GM19351 (cell line): ENCODE results near the gene RBM4B.
A peak's percentile ranks its signal among the peaks of the same experiment; 100 is the strongest.
"Not testable (repeated sequence)": the region's sequence is repeated elsewhere in the genome, so short reads cannot be mapped to it uniquely, and the experiment has no call there.

Source experiments
- ATAC-seq: cut with Tn5 transposase; IDR thresholded peaks from one replicate; pipeline ENCODE4 v1.9.1; 2021; ENCODE audit warnings: mild to moderate bottlenecking, moderate library complexity; ENCODE audit not compliant: unreplicated experiment

RBM4B gene

GRCh38 chr11:66677599-66678375 lies at the start of gene RBM4B:
Gene RBM4B (minus strand): TSS chr11:66677887. CDS start chr11:66677079, 808 bp downstream.
- peak; percentile 85 for ATAC-seq

DNA sequence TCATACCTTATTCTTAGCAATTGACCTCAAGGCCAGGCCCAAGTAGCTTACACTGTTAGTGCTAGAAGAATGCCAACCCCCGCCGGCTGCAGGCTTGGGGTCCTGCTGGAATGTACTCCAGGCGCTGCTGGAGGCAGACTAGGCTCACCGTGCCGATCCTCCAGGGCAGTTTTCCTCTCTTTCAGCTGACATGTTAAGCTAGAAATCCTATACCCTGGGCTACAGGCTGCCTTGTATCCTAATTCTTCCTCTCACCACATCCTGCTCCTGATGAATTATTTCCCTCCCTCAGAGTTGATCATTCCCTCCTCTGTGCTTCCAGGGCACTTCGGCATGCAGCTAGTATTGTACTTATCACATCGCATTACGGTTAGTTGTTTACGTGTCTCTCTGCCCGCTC lies 48.0 kb upstream of the RBM4B start:
- ATAC-seq = no peak

DNA sequence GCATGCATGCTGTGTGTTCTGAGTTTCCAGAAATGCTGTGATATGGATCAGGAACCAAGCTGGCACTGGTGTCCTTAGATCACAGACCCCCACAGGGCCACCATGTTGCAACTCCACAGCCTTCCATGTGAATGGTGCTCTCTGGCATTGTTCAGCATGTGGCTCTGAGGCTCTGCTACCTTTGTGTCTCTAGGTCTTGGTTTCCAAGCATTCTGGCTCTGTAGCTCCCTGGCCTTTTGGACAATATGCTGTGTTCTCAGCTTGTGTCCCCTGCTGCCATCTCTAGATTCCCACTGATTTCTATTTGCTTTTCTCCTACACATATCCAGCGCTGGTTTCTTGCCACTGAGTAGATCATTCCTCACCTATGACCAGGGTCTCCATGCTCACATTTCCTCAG lies 47.4 kb upstream of the RBM4B start:
- no peak for ATAC-seq

- ATAC-seq = not testable (repeated sequence)
Measured at GRCh38 chr11:66724167-66724566, 46.5 kb upstream of the RBM4B start.

- no peak for ATAC-seq
Measured at GRCh38 chr11:66723693-66724092, 46.0 kb upstream of the RBM4B start.

DNA sequence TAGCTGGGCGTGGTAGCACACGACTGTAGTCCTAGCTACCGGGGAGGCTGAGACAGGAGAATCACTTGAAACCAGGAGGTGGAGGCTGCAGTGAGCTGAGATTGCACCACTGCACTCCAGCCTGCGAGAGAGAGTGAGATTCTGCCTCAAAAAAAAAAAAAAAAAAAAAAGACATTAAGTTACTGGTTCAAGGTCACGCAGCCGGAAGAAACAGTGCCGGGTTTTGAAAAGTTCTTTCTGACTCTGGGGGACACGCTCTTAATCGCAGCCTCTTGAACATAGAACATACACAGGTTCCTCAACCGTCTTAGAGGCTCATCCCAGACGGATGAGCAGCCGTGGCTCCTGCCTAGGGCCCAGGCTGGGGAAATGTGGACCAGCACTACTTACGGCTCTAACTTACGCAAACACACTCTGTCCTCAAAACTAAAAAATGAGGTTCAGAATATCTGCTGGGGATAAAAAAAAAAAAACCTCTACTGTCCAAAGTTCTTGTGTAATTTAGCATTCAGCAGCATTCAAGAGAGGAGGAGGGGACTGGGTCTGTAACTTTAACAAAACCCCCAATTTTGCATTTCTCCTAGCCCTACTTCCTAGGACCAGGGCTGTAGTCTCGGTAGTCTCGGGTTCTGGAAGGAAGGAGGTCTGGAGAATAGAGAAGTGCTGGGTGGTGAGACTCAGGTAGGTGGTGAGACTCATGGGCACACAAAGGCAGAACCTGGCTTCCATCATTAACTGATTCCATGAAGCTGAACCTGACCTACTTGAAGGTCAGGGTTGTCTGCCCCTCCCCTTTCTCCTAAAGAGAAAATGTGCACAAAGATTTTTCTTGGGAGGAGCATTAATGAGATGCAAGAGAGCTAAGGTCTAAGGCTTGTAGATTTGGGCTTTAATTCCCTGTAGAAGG lies 45.3 kb upstream of the RBM4B start:
- no peak for ATAC-seq

DNA sequence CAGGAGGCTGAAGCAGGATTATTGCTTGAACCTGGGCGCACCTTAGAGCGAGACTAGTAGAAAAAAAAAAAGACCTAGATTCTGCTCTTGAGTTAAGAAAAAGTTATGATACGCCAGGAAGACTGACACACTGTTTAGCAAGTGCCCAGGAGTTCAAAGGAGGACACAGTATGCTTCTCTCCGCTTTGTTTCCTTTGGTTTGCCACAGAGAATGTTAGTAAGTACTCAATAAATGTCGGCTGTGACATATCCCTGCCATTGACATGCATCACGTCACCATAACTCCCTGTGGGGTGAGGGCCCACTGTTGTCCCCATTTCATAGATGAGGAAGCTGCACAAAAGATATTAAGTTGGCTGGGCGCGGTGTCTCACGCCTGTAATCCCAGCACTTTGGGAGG lies 44.3 kb upstream of the RBM4B start:
- no peak for ATAC-seq

- ATAC-seq = no peak
Measured at GRCh38 chr11:66720899-66721470, 43.3 kb upstream of the RBM4B start.

DNA sequence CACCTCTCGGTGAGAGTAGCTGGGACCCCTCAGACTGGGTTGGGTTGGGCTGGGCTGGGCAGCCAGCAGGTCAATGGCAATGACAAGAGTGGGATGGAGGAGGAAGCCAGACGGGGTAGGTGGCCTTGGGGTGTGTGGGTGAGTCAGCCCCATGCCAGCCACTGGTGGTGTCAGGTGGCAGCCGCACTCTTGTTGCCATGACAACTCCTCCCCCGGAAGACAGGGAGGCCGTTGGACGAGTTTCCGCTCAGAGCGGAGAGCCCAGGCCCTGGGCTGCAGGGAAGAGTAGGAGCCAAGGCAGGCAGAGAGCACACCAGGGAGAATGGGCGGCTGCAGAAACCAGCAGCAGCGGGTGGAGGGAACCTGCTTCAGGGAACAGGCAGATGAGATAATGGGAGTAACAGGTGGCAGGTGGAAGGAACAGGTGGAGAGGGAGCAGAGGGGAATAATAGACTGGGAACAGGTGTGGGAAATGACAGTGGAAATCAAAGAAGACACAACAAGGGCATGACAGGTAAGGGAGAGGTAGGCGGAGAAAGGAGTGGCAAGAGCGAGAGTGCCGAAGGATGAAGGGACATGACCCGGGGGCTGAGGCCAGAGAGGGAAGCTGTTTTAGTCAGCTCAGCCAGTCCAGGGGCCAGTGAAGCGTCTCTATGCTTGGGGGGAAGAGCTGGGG lies 42.7 kb upstream of the RBM4B start:
- ATAC-seq = no peak

- no peak for ATAC-seq
Measured at GRCh38 chr11:66719111-66719872, 41.6 kb upstream of the RBM4B start.

DNA sequence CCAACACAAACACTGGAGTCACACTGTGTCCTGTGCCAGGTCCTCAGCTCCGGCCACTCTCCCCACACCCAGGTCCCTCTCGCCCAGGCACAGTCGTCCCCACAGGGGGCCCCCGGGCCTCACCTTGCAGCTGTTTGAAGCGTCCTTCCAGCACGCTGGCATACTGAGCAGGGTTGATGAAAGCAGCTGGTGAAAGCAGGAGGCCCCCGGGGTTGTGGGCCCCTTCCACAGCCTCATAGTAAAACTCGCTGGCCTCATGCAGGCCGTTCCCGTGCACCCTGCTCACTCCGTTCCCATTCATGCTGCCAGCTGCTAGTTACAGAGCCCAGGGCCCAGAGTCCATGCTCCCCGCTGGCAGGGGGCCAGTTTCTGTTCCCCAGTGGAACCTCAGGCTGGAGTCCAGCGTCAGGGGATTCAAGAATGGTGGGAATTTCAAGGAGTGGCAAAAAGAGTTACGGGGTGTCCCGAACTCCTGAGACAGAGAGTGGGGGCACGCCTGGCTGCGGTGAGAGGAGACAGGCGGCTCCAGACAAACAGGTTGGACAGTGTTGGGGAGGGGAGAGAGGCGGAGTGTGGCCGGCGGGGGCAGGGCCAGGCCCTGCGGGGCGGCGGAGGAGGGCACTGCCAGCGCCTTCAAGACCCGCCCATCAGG lies 40.8 kb upstream of the RBM4B start:
- ATAC-seq = no peak

DNA sequence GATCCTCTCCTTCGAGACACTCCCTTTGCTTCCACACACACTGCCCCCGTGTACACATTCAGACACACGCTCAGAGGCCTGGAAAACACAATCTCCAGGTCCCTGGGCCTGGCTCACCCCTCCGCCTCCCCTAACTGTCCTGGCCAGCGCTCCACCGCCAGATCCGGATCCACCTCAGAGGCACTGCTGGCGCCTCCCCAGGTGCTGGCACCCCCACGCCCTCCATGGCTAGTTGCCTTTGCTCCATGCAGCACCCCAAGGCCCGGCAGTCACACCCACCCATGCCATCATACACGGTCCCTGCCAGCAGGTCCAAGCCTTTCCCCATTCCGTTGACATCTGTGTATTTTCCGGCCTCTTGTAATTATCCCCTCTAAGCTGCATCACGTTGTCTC lies 40.2 kb upstream of the RBM4B start:
- no peak for ATAC-seq

- ATAC-seq = no peak
Measured at GRCh38 chr11:66716996-66717395, 39.3 kb upstream of the RBM4B start.

- ATAC-seq = no peak
Measured at GRCh38 chr11:66715346-66716085, 37.8 kb upstream of the RBM4B start.

DNA sequence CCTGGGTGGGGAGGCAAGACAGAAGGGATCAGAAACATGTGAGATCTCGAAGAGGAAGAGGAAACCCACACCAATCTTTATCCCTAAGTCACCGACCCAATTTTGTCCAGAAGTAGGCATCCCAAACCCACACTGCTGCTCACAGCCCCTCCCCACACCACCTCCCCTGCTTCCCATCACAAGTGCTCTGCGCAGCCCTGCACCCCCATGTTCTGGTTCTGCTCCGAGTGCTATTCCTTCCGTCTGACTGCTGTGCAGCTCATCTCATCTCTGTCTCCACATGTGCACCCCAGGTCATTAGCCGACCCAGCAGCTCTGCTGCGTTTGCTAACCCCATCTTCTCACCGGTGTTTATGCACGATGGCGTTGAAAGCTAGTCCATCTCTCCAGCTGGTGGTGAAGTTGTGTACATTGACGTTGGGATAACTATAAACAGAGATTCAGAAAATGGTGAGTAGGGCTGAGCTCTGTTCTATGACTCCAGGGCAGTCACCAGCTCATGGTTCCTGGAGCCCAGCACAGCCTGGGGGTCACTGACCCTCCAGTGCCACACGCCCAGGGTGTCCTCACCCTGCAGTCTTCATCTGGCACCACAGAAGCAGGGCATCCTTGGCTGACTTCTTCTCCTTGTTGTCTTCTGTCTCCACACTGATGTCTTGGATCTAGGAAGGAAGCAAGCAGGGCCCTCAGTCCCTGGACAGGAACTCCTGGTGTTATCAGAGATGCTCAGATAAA lies 36.2 kb upstream of the RBM4B start:
- ATAC-seq = no peak

DNA sequence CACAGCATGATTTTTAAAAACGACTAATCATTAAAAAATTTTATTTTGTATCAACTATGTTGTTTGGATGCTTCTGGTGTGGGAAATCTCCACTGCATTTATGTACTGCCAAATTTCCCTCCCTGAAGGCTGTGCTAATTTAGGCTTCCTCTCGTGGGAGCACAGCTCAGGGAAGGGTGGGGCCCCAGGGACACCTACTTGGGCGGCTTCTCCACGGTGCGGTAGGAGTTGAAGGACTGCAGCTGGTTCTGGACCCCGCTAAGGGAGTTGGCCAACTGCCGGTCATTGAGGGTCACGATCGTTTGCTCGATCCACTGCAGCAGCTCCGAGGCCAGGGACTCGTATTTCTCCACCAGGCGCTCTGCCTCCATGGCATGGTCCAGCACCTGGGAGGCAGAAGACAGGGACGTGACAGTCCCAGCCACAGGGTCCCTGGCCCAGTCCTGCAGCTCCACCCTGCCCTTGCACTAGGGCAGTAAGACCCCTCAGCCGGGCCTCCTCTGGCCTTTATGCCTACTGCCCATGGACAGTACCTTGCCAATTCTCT lies 32.8 kb upstream of the RBM4B start:
- ATAC-seq = no peak

- no peak for ATAC-seq
Measured at GRCh38 chr11:66708701-66709100, 31.0 kb upstream of the RBM4B start.

DNA sequence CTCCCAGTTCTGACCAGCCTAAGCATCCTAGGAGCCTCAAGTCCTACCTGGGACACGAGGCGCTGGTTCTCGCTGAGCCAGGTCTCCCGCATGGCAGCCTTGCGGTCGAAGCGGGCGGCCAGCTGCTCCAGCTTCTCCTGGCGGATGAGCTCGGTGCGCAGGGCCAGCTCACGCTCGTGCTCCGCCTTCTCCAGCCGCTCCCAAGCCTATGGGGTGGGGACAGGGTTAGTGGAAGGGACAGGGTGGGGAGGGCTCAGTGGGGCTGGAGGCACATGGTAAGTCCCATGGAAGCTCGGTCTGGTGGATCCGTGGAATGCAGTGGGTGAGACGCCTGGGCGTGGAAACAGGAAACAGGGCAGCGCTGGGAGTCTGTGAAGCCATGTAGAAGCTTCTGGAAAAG lies 30.4 kb upstream of the RBM4B start:
- no peak for ATAC-seq
